IMR-90 (cell line): Measurements from ENCODE around the gene HOXD3.

Experiments
- POLR2A ChIP-seq: IDR thresholded peaks from 2 replicates; pipeline ENCODE4 v1.6.1; 2012; ENCODE audit warnings: mild to moderate bottlenecking, low read depth, low read length
- TF ChIP-seq, protein P1 (sequence below): conservative IDR thresholded peaks from 2 replicates; pipeline ENCODE4 v1.5.1; 2012; ENCODE audit warnings: mild to moderate bottlenecking, low read depth, low read length, improper control_type of control experiment

DNA sequence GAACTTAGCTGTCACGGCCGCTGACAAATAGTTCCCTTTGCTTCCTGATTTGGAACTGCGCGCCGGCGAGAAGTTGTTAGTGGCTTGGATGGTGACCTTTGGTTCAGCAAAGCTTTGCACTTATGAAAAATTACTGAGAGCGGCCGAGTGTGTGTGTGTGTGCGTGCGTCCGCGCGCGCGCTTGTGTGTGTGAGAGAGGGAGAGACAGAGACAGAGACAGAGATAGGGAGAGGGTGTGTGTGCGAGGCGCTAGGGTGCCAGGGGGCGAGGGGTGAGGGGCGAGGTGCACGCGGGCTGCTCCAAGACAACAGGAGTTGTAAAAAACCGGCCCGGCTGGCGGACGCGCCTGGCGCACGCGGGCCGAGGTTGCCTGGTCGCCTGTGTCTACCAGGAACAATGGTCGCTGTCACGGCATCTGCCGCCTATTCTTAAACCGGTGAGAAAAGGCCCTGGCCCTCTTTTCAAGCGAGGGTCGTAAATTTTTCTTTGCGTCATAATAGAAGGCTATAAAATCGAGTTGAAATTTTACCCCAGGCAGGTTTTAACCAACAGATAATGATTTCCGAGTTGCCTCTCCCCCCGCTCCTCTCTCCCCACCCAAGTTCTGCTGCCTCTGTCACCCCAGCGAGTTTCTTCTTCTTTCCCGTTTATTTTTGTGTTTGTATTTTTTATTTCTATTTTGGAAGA, 535 bp downstream of the HOXD3 start:
- TF ChIP-seq, protein P1, sequence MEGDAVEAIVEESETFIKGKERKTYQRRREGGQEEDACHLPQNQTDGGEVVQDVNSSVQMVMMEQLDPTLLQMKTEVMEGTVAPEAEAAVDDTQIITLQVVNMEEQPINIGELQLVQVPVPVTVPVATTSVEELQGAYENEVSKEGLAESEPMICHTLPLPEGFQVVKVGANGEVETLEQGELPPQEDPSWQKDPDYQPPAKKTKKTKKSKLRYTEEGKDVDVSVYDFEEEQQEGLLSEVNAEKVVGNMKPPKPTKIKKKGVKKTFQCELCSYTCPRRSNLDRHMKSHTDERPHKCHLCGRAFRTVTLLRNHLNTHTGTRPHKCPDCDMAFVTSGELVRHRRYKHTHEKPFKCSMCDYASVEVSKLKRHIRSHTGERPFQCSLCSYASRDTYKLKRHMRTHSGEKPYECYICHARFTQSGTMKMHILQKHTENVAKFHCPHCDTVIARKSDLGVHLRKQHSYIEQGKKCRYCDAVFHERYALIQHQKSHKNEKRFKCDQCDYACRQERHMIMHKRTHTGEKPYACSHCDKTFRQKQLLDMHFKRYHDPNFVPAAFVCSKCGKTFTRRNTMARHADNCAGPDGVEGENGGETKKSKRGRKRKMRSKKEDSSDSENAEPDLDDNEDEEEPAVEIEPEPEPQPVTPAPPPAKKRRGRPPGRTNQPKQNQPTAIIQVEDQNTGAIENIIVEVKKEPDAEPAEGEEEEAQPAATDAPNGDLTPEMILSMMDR: no peak
- TF ChIP-seq POLR2A: no peak
